ENCODE measurements around the gene TSPAN9. TPM values are rescaled to one million over a fixed set of nuclear protein-coding genes. Genes with fewer than 3 reads are reported as not detected.

TSPAN9 gene
- total and polyA plus RNA-seq, 2 donors from 2014 or later, result 62.4 to 81.6 TPM

DNA sequence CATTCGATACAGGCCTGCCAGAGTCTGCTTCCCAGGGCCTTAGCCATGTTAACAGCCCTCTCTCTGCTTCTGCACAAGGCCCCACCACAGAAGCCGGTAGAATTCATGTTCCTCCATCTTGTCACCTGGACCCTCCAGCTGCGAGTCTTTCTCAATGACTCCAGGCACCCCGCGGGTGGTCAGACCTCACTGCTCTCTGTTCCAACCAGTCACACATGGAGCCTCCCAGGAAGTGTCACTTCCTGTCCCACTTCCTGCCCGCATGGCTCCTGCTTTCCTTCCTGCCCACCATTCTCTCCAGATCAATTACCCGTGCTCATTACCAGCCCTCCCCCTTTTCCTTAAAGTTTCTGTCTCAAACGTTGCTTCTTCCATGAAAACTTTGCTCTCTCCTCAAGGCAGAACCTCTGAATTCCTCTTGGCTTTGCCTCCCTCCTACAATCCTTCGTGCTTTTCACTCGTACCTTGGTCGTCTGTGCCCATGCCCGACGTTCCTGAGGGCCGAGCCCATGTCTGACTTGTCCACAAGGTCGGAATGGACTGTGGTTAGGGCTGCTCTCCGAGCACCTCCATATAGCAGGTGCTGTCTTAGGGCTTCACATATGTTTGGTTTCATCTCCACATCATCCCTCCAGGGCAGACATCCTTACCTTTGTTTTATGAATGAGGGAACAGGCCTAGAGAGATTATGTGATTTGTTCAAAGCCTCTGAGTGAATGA, 172.1 kb downstream of the TSPAN9 start:
- intact Hi-C loops (cut with DNase I), result no loop called here
- no peaks in the 10 kb centered on the region for H3K36me3 ChIP-seq (ENCODE audit: control insufficient read depth in 2 of 3, insufficient read depth in 3 of 3, low read length in 3 of 3)
- DNase-seq (no peak), FAIRE-seq (no peak)
- H3K27me3 ChIP-seq (ENCODE audit: control insufficient read depth, insufficient read depth, low read length), result no peaks in the 10 kb centered on the region
- no peak overlapping the region for H3K4me3 ChIP-seq (ENCODE audit: low read length in 3 of 3)
- peaks cover 0 to 26% (median 10%) of the 10 kb centered on the region in 3 donors for H3K4me1 ChIP-seq (ENCODE audit: control insufficient read depth in 2 of 3, insufficient read depth in 2 of 3, low read depth in 1 of 3, low read length in 3 of 3)
- TF ChIP-seq, protein P1, sequence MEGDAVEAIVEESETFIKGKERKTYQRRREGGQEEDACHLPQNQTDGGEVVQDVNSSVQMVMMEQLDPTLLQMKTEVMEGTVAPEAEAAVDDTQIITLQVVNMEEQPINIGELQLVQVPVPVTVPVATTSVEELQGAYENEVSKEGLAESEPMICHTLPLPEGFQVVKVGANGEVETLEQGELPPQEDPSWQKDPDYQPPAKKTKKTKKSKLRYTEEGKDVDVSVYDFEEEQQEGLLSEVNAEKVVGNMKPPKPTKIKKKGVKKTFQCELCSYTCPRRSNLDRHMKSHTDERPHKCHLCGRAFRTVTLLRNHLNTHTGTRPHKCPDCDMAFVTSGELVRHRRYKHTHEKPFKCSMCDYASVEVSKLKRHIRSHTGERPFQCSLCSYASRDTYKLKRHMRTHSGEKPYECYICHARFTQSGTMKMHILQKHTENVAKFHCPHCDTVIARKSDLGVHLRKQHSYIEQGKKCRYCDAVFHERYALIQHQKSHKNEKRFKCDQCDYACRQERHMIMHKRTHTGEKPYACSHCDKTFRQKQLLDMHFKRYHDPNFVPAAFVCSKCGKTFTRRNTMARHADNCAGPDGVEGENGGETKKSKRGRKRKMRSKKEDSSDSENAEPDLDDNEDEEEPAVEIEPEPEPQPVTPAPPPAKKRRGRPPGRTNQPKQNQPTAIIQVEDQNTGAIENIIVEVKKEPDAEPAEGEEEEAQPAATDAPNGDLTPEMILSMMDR (IDR thresholded peaks at IDR 0.05; ENCODE audit: borderline replicate concordance, extremely low read depth, insufficient read depth), result no peak
- H3K9me3 ChIP-seq (ENCODE audit: control insufficient read depth in 2 of 3, insufficient read depth in 1 of 3, low read length in 3 of 3), result no peaks in the 10 kb centered on the region
- no peak overlapping the region for H3K27ac ChIP-seq (ENCODE audit: low read depth in 2 of 2, low read length in 2 of 2)
- H3K9ac ChIP-seq (ENCODE audit: low read length in 3 of 3), result no peak overlapping the region

DNA sequence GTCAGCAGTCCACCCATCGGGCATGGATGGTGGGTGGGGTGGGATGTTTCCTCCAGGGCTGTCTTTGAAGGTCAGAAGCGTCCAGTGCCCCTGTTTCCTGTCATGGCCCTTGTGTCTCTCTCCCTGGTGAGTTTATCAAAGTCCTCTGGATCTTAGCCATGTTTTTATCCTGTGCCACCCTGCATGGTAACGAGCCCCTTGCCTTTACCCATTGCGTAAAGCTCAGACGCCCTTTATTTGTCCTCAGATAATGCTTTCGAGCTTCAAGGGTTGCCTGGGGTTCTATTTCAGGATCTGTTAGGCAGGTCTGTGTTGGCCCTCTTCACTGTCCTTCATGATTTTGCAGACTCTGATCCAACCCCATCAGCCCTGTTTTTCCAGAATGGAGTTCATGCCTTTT, 172.9 kb downstream of the TSPAN9 start:
- H3K4me1 ChIP-seq (ENCODE audit: control insufficient read depth in 2 of 3, insufficient read depth in 2 of 3, low read depth in 1 of 3, low read length in 3 of 3), result peaks cover 0 to 26% (median 10%) of the 10 kb centered on the region in 3 donors
- intact Hi-C loops (cut with DNase I), result no loop called here
- peak overlapping the region in 1 of 2 donors; percentile 11 for H3K27ac ChIP-seq (ENCODE audit: low read depth in 2 of 2, low read length in 2 of 2)
- no peaks in the 10 kb centered on the region for H3K36me3 ChIP-seq (ENCODE audit: control insufficient read depth in 2 of 3, insufficient read depth in 3 of 3, low read length in 3 of 3)
- no peaks in the 10 kb centered on the region for H3K27me3 ChIP-seq (ENCODE audit: control insufficient read depth, insufficient read depth, low read length)
- no peak overlapping the region for H3K9ac ChIP-seq (ENCODE audit: low read length in 3 of 3)
- H3K4me3 ChIP-seq (ENCODE audit: low read length in 3 of 3), result no peak overlapping the region
- TF ChIP-seq, protein P1 (IDR thresholded peaks at IDR 0.05; ENCODE audit: borderline replicate concordance, extremely low read depth, insufficient read depth), result no peak
- no peaks in the 10 kb centered on the region for H3K9me3 ChIP-seq (ENCODE audit: control insufficient read depth in 2 of 3, insufficient read depth in 1 of 3, low read length in 3 of 3)
- no peak for FAIRE-seq
- DNase-seq, result no peak

DNA sequence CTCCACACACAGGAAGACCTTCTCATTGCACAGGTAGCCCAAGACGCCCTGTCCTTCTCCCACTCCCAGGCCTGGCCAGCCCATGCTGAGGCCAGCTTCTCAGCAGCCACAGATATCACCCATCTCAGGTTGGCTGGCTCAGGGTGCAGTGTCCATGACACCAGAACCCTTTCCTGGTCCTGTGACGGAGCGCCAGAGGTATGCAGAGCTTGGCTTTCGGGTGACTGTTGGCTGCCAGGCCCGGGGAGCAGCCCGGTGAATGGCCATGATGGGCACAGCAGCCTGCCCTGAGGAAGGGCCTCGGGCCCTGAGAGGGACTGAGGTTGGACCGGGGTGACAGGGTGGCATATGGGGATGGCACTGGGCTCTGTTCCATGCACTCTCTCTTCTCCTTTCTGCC, 173.4 kb downstream of the TSPAN9 start:
- Histone ChIP-seq H3K27ac (ENCODE audit: low read depth in 2 of 2, low read length in 2 of 2) (peak overlapping the region in 1 of 2 donors; percentile 11), H3K36me3 (ENCODE audit: control insufficient read depth in 2 of 3, insufficient read depth in 3 of 3, low read length in 3 of 3) (no peaks in the 10 kb centered on the region), H3K27me3 (ENCODE audit: control insufficient read depth, insufficient read depth, low read length) (no peaks in the 10 kb centered on the region), H3K4me3 (ENCODE audit: low read length in 3 of 3) (no peak overlapping the region), H3K9ac (ENCODE audit: low read length in 3 of 3) (no peak overlapping the region), H3K4me1 (ENCODE audit: control insufficient read depth in 2 of 3, insufficient read depth in 2 of 3, low read depth in 1 of 3, low read length in 3 of 3) (peaks cover 0 to 26% (median 10%) of the 10 kb centered on the region in 3 donors), H3K9me3 (ENCODE audit: control insufficient read depth in 2 of 3, insufficient read depth in 1 of 3, low read length in 3 of 3) (no peaks in the 10 kb centered on the region)
- TF ChIP-seq, protein P1 (IDR thresholded peaks at IDR 0.05; ENCODE audit: borderline replicate concordance, extremely low read depth, insufficient read depth), result no peak
- FAIRE-seq (no peak), DNase-seq (no peak)
- intact Hi-C loops (cut with DNase I), result no loop called here
